Esophagus squamous epithelium (tissue), 5 donors: ENCODE measurements around the gene ELOA2. TPM values are rescaled to one million over a fixed set of nuclear protein-coding genes. Genes with fewer than 3 reads are reported as not detected.
"Not testable (repeated sequence)": the region's sequence is repeated elsewhere in the genome, so short reads cannot be mapped to it uniquely, and the experiment has no call there.

Source experiments
- DNase-seq: peaks from one replicate; lab custom pipeline; 2025; lab: John Stamatoyannopoulos, UW
- H3K27ac ChIP-seq, 4 donors: fragments of 200-600 bp; sonication (generic); one replicate each; pipeline ENCODE4 v1.5.1; 2016 to 2019; ENCODE audit warnings: mild to moderate bottlenecking in 1 of 4
- H3K27me3 ChIP-seq, 4 donors: fragments of 200-600 bp; sonication (generic); 1 replicate in 3 of 4; 2 replicates in 1 of 4; pipeline versions ENCODE4 v1.5.1 to v1.6.0; 2017 to 2021; ENCODE audit warnings: antibody characterized with exemption in 1 of 4
- H3K36me3 ChIP-seq, 3 donors: fragments of 200-600 bp; sonication (generic); one replicate each; pipeline ENCODE4 v1.5.1; 2016 to 2019
- H3K4me1 ChIP-seq, 3 donors: fragments of 200-600 bp; sonication (generic); one replicate each; pipeline ENCODE4 v1.5.1; 2017 to 2019
- H3K4me3 ChIP-seq, 4 donors: fragments of 200-600 bp; sonication (generic); 1 replicate in 3 of 4; 2 replicates in 1 of 4; pipeline ENCODE4 v1.5.1; 2016 to 2019; ENCODE audit warnings: mild to moderate bottlenecking in 2 of 4, moderate library complexity in 1 of 4
- H3K9me3 ChIP-seq, 3 donors: fragments of 200-600 bp; sonication (generic); one replicate each; pipeline ENCODE4 v1.5.1; 2016 to 2019
- CTCF ChIP-seq, 6 experiments: fragments of 450-650 bp in 4 of 6; fragments of 200-600 bp in 2 of 6; sonication (generic) in 2 of 6; IDR thresholded peaks; one replicate each; pipeline ENCODE4 v1.5.1; 2016 to 2019; ENCODE audit warnings: antibody characterized with exemption in 6 of 6, mild to moderate bottlenecking in 4 of 6, moderate library complexity in 4 of 6
- POLR2A ChIP-seq, 4 donors: fragments of 450-650 bp; IDR thresholded peaks; one replicate each; pipeline ENCODE4 v1.6.1; 2017; ENCODE audit warnings: antibody characterized with exemption in 4 of 4, mild to moderate bottlenecking in 4 of 4, moderate library complexity in 3 of 4
- WGBS, 2 donors: methylation state at CpG; one replicate each; pipeline ENCODE4 v1.1.5; 2018; 5-methylcytosine and 5-hydroxymethylcytosine counted together
- intact Hi-C: fragments of 100-400 bp; cut with DNase I; formaldehyde crosslinking; loops from one replicate; pipeline ENCODE4 v1.15.0; 2022
- total RNA-seq, 4 donors: library from RNA; depleted of rRNA; stranded (reverse); fragments of >200 nt; gene quantifications; one replicate each; pipeline ENCODE4 v1.1.0, GENCODE V29; 2016
- donor health status: DM: yes; HTN: yes; CAD: no.

The ELOA2 gene
- total RNA-seq, 4 donors from 2014 or later = 0.38 TPM; not detected in 3

GRCh38 chr18:47050468-47050867, 15.0 kb upstream of the ELOA2 start:
- WGBS, 2 donors = 24 to 28% methylated on average over 7 of the region's 7 CpGs
- TF ChIP-seq POLR2A (IDR thresholded peaks at IDR 0.05) (no peak), CTCF (IDR thresholded peaks at IDR 0.05) (peak in 5 of 6 experiments; percentile 28 to 65 (median 46))
- Histone ChIP-seq H3K27me3 (no peaks in the 10 kb centered on the region), H3K4me3 (no peak overlapping the region), H3K36me3 (no peaks in the 10 kb centered on the region), H3K27ac (no peak overlapping the region), H3K4me1 (no peaks in the 10 kb centered on the region), H3K9me3 (no peaks in the 10 kb centered on the region)
- intact Hi-C loops = no loop called here
- DNase-seq = no peak

GRCh38 chr18:47040982-47041381, 5.6 kb upstream of the ELOA2 start:
- TF ChIP-seq CTCF (IDR thresholded peaks at IDR 0.05) = no peak
- no peak for TF ChIP-seq POLR2A (IDR thresholded peaks at IDR 0.05)
- Histone ChIP-seq H3K36me3 (no peaks in the 10 kb centered on the region), H3K27me3 (no peaks in the 10 kb centered on the region), H3K4me1 (no peaks in the 10 kb centered on the region), H3K27ac (no peak overlapping the region), H3K4me3 (no peak overlapping the region), H3K9me3 (no peaks in the 10 kb centered on the region)
- intact Hi-C loops = no loop called here
- 74 to 86% methylated on average over 6 of the region's 6 CpGs for WGBS, 2 donors
- no peak for DNase-seq

GRCh38 chr18:47036927-47037578, 1.6 kb upstream of the ELOA2 start:
- DNase-seq = no peak
- Histone ChIP-seq H3K36me3 (no peaks in the 10 kb centered on the region), H3K27me3 (no peaks in the 10 kb centered on the region), H3K4me1 (no peaks in the 10 kb centered on the region), H3K4me3 (no peak overlapping the region), H3K27ac (no peak overlapping the region), H3K9me3 (no peaks in the 10 kb centered on the region)
- 61 to 80% methylated on average over 3 of the region's 3 CpGs for WGBS, 2 donors
- TF ChIP-seq CTCF (IDR thresholded peaks at IDR 0.05) (no peak), POLR2A (IDR thresholded peaks at IDR 0.05) (no peak)
- intact Hi-C loops = no loop called here

GRCh38 chr18:47036298-47036874, 965 bp upstream of the ELOA2 start:
- no peak overlapping the region for H3K27ac ChIP-seq
- no peak overlapping the region for H3K4me3 ChIP-seq
- no peaks in the 10 kb centered on the region for H3K4me1 ChIP-seq
- 66 to 82% methylated on average over 2 of the region's 2 CpGs for WGBS, 2 donors
- no peaks in the 10 kb centered on the region for H3K36me3 ChIP-seq
- no peaks in the 10 kb centered on the region for H3K9me3 ChIP-seq
- intact Hi-C loops = no loop called here
- no peaks in the 10 kb centered on the region for H3K27me3 ChIP-seq
- no peak for DNase-seq
- TF ChIP-seq CTCF (IDR thresholded peaks at IDR 0.05) (peak in 2 of 6 experiments; percentile 10 to 33), POLR2A (IDR thresholded peaks at IDR 0.05) (no peak)

DNA sequence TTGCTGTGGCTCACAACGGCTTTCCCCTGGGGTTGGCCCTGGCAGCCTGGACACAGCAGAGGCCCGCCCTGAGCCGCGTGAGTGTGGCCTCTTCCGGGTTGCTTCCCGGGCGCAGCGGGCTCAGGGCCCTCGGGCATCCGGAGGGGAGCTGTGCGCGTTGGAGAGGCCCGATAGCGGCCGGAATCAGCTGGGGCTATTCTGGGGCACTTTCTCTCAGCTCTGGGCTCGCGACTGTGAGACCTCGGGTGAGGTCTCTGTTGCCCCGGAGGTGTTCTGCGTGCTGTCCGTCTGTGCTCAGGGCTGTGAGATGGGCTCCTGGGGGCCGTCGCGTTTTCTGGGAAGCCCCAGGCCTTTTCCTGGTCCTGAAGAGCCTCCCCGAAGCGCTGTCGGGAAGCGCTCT, 830 bp downstream of the ELOA2 start:
- intact Hi-C loops, H3K9me3 ChIP-seq, H3K4me3 ChIP-seq, H3K27me3 ChIP-seq, DNase-seq, H3K36me3 ChIP-seq, H3K27ac ChIP-seq, H3K4me1 ChIP-seq: not testable (repeated sequence)
- WGBS, 2 donors = 93% methylated on average over 17 of the region's 28 CpGs; no CpG with 5 or more reads in 1 of the 2 donors
